Measurements from ENCODE around the gene FGFBP1. TPM values are rescaled to one million over a fixed set of nuclear protein-coding genes. Genes with fewer than 3 reads are reported as not detected.

FGFBP1 gene
- total RNA-seq, 1 donor from 2014 or later, result not detected

GRCh38 chr4:15893962-15894361 is 44.6 kb downstream of the FGFBP1 start:
- no peaks in the 10 kb centered on the region for H3K36me3 Mint-ChIP-seq (ENCODE audit: unreplicated experiment)
- no peaks in the 10 kb centered on the region for H3K27me3 Mint-ChIP-seq (ENCODE audit: unreplicated experiment)
- no peak overlapping the region for H3K4me3 Mint-ChIP-seq (ENCODE audit: unreplicated experiment)
- peaks cover 37% of the 10 kb centered on the region for H3K4me1 Mint-ChIP-seq (ENCODE audit: unreplicated experiment)
- TF ChIP-seq CTCF (IDR thresholded peaks at IDR 0.05), result no peak
- H3K9me3 Mint-ChIP-seq (ENCODE audit: unreplicated experiment), result no peaks in the 10 kb centered on the region
- peak overlapping the region; percentile 81 for H3K27ac Mint-ChIP-seq (ENCODE audit: unreplicated experiment)
- DNase-seq (ENCODE audit: extremely low spot score, unreplicated experiment), result no peak

- no peak for TF ChIP-seq CTCF (IDR thresholded peaks at IDR 0.05)
- H3K27me3 Mint-ChIP-seq (ENCODE audit: unreplicated experiment), result no peaks in the 10 kb centered on the region
These were observed 47.2 kb downstream of the FGFBP1 start for GRCh38 chr4:15891312-15891711.

GRCh38 chr4:15890246-15890829 is 48.2 kb downstream of the FGFBP1 start:
- H3K9me3 Mint-ChIP-seq (ENCODE audit: unreplicated experiment), result no peaks in the 10 kb centered on the region
- H3K27me3 Mint-ChIP-seq (ENCODE audit: unreplicated experiment), result no peaks in the 10 kb centered on the region
- no peak overlapping the region for H3K4me3 Mint-ChIP-seq (ENCODE audit: unreplicated experiment)
- no peak for DNase-seq (ENCODE audit: extremely low spot score, unreplicated experiment)
- no peak overlapping the region for H3K27ac Mint-ChIP-seq (ENCODE audit: unreplicated experiment)
- no peak for TF ChIP-seq CTCF (IDR thresholded peaks at IDR 0.05)
- no peaks in the 10 kb centered on the region for H3K36me3 Mint-ChIP-seq (ENCODE audit: unreplicated experiment)
- peaks cover 23% of the 10 kb centered on the region for H3K4me1 Mint-ChIP-seq (ENCODE audit: unreplicated experiment)

More at GRCh38 chr4:15891312-15891711, 47.2 kb downstream of the FGFBP1 start:
- peaks cover 27% of the 10 kb centered on the region for H3K4me1 Mint-ChIP-seq (ENCODE audit: unreplicated experiment)
- no peaks in the 10 kb centered on the region for H3K36me3 Mint-ChIP-seq (ENCODE audit: unreplicated experiment)
- no peak overlapping the region for H3K4me3 Mint-ChIP-seq (ENCODE audit: unreplicated experiment)
- H3K27ac Mint-ChIP-seq (ENCODE audit: unreplicated experiment), result no peak overlapping the region
- H3K9me3 Mint-ChIP-seq (ENCODE audit: unreplicated experiment), result no peaks in the 10 kb centered on the region
- no peak for DNase-seq (ENCODE audit: extremely low spot score, unreplicated experiment)

- Mint-ChIP-seq H3K27me3 (ENCODE audit: unreplicated experiment) (no peaks in the 10 kb centered on the region), H3K9me3 (ENCODE audit: unreplicated experiment) (no peaks in the 10 kb centered on the region), H3K27ac (ENCODE audit: unreplicated experiment) (no peak overlapping the region), H3K36me3 (ENCODE audit: unreplicated experiment) (no peaks in the 10 kb centered on the region), H3K4me1 (ENCODE audit: unreplicated experiment) (peaks cover 23% of the 10 kb centered on the region), H3K4me3 (ENCODE audit: unreplicated experiment) (no peak overlapping the region)
- no peak for DNase-seq (ENCODE audit: extremely low spot score, unreplicated experiment)
- TF ChIP-seq CTCF (IDR thresholded peaks at IDR 0.05), result no peak
These were observed 50.0 kb downstream of the FGFBP1 start for GRCh38 chr4:15888515-15888914.

Other genes with a start within 250 kb of the FGFBP1 start
- 0.26 and 0.54 TPM in 2 replicates for gene BST1, start 235.7 kb downstream of the FGFBP1 start, total RNA-seq
- gene CD38, start 160.4 kb downstream of the FGFBP1 start, total RNA-seq, result 0.08 TPM in 1 of 2 replicates, not detected in the other
- gene FGFBP2, start 24.4 kb upstream of the FGFBP1 start, total RNA-seq, result not detected in 2 replicates
- gene PROM1, start 145.3 kb upstream of the FGFBP1 start, total RNA-seq, result not detected in 2 replicates

Data from osteocyte (in vitro differentiated cells).